OCI-LY7 (cell line): ENCODE data around the gene COBL. TPM values are rescaled to one million over a fixed set of nuclear protein-coding genes. Genes with fewer than 3 reads are reported as not detected.

ENCODE experiments used
- BruUV-seq: library from RNA; stranded (reverse); fragments of 400-500 nt; replicated peaks from 2 replicates; lab custom pipeline; 2021; lab: Mats Ljungman, UMichigan
- CTCF ChIA-PET: fragments of 300-600 bp; sonication (Branson Sonifier 250); formaldehyde crosslinking; loops from one replicate; lab custom pipeline; 2022; ENCODE audit warnings: antibody characterized with exemption; ENCODE audit not compliant: unreplicated experiment; lab: Charles Lee
- POLR2A ChIA-PET: fragments of 300-600 bp; sonication (Branson Sonifier 250); formaldehyde crosslinking; loops from one replicate; lab custom pipeline; 2022; ENCODE audit warnings: antibody characterized with exemption; lab: Charles Lee
- DNase-seq: peaks from one replicate; pipeline ENCODE4 v3.0.0-alpha.2; 2015; ENCODE audit warnings: low spot score
- H2AFZ ChIP-seq: fragments of 200-600 bp; sonication (generic), shearing (Covaris generic); 2 replicates; pipeline ENCODE4 v1.6.1; 2014; ENCODE audit warnings: mild to moderate bottlenecking, antibody characterized with exemption, low read length, moderate library complexity
- H3K27ac ChIP-seq: fragments of 200-600 bp; sonication (generic); 2 replicates; pipeline ENCODE4 v1.5.1; 2014; ENCODE audit warnings: mixed run types, low read depth, mild to moderate bottlenecking, moderate library complexity, low read length, inconsistent platforms; ENCODE audit not compliant: poor library complexity, severe bottlenecking
- H3K36me3 ChIP-seq: fragments of 200-600 bp; sonication (generic); 2 replicates; pipeline ENCODE4 v1.6.1; 2014; ENCODE audit warnings: mild to moderate bottlenecking, antibody characterized with exemption, low read length, moderate library complexity, mixed read lengths; ENCODE audit not compliant: insufficient read depth
- H3K4me1 ChIP-seq: fragments of 200-600 bp; sonication (generic); 2 replicates; pipeline ENCODE4 v1.5.1; 2014; ENCODE audit warnings: mild to moderate bottlenecking, low read length; ENCODE audit not compliant: insufficient read depth, poor library complexity, severe bottlenecking
- H3K4me2 ChIP-seq: fragments of 200-600 bp; sonication (generic); 2 replicates; pipeline ENCODE4 v1.6.1; 2014; ENCODE audit warnings: mild to moderate bottlenecking, low read length
- H3K4me3 ChIP-seq: fragments of 200-600 bp; sonication (generic); 2 replicates; pipeline ENCODE4 v1.5.1; 2014; ENCODE audit warnings: mild to moderate bottlenecking, low read depth, low read length; ENCODE audit not compliant: poor library complexity, severe bottlenecking
- H3K79me2 ChIP-seq: fragments of 200-600 bp; sonication (generic); 2 replicates; pipeline ENCODE4 v1.6.1; 2016; ENCODE audit warnings: low read depth, mild to moderate bottlenecking, low read length, moderate library complexity, mixed read lengths; ENCODE audit not compliant: insufficient read depth
- H3K9me2 ChIP-seq: fragments of 200-600 bp; sonication (generic); 2 replicates; pipeline ENCODE4 v1.6.1; 2016; ENCODE audit warnings: mild to moderate bottlenecking, low read length, mixed read lengths; ENCODE audit not compliant: insufficient read depth
- H3K9me3 ChIP-seq: fragments of 200-600 bp; sonication (generic); 2 replicates; pipeline ENCODE4 v1.6.1; 2014; ENCODE audit warnings: mild to moderate bottlenecking, mixed run types, low read length, mixed read lengths
- H4K20me1 ChIP-seq: fragments of 200-600 bp; sonication (generic); 2 replicates; pipeline ENCODE4 v1.6.1; 2014; ENCODE audit warnings: mild to moderate bottlenecking, antibody characterized with exemption, low read length, moderate library complexity, mixed read lengths; ENCODE audit not compliant: insufficient read depth
- EZH2phosphoT487 ChIP-seq: fragments of 200-600 bp; sonication (generic); IDR thresholded peaks from 2 replicates; pipeline ENCODE4 v1.6.1; 2018; ENCODE audit warnings: low read depth, borderline replicate concordance, mild to moderate bottlenecking, mixed run types, antibody characterized with exemption, low read length, moderate library complexity, mixed read lengths
- intact Hi-C: fragments of 100-400 bp; cut with micrococcal nuclease; formaldehyde crosslinking; loops from one replicate; pipeline ENCODE4 v1.10.0; 2022; ENCODE audit not compliant: unreplicated experiment
- total RNA-seq, 2 experiments: library from RNA; depleted of rRNA in 1 of 2; stranded (reverse); fragments of >200 nt in 1 of 2; shearing (Covaris generic) in 1 of 2; gene quantifications; 2 replicates each; pipeline ENCODE4 v1.2.3, GENCODE V29; 2014 to 2022
- TF ChIP-seq, protein P1 (sequence below): fragments of 200-600 bp; sonication (generic); conservative IDR thresholded peaks from 2 replicates; pipeline ENCODE4 v1.5.1; 2014; ENCODE audit warnings: mild to moderate bottlenecking, antibody characterized with exemption, low read length, moderate library complexity, mixed read lengths

Gene COBL
- total RNA-seq, 2 experiments from 2014 or later = not detected

DNA sequence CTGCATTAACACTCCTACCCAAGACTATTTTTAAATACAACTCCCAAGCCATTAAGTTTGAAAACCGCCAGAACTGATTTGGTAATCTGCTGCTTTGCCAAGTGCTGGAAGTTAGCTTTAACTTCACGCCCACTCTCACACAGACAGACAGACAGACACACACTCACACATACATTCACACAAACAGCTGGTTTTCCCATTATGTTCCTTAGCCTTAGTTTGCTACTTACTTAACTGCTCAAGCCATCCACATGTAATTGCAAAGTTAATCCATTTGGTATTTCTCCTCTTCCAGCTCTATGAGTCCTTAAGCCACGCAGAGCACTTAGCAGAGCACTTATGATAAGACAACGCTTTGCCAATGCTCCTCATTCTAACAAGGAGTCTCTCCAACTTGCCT, 8.3 kb downstream of the COBL start:
- intact Hi-C loops = no loop called here
- BruUV-seq = no TSS peak
- no peaks in the 10 kb centered on the region for H3K9me3 ChIP-seq
- no peaks in the 10 kb centered on the region for H4K20me1 ChIP-seq
- DNase-seq = no peak
- no peaks in the 10 kb centered on the region for H3K36me3 ChIP-seq
- H3K9me2 ChIP-seq = no peaks in the 10 kb centered on the region
- CTCF ChIA-PET = no interaction called here
- no peaks in the 10 kb centered on the region for H3K4me1 ChIP-seq
- no peak overlapping the region for H3K27ac ChIP-seq
- POLR2A ChIA-PET = no interaction called here
- H2AFZ ChIP-seq = no peak overlapping the region
- no peak overlapping the region for H3K4me3 ChIP-seq
- TF ChIP-seq, protein P1, sequence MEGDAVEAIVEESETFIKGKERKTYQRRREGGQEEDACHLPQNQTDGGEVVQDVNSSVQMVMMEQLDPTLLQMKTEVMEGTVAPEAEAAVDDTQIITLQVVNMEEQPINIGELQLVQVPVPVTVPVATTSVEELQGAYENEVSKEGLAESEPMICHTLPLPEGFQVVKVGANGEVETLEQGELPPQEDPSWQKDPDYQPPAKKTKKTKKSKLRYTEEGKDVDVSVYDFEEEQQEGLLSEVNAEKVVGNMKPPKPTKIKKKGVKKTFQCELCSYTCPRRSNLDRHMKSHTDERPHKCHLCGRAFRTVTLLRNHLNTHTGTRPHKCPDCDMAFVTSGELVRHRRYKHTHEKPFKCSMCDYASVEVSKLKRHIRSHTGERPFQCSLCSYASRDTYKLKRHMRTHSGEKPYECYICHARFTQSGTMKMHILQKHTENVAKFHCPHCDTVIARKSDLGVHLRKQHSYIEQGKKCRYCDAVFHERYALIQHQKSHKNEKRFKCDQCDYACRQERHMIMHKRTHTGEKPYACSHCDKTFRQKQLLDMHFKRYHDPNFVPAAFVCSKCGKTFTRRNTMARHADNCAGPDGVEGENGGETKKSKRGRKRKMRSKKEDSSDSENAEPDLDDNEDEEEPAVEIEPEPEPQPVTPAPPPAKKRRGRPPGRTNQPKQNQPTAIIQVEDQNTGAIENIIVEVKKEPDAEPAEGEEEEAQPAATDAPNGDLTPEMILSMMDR = no peak
- no peak for TF ChIP-seq EZH2phosphoT487
- no peak overlapping the region for H3K4me2 ChIP-seq
- no peaks in the 10 kb centered on the region for H3K79me2 ChIP-seq

DNA sequence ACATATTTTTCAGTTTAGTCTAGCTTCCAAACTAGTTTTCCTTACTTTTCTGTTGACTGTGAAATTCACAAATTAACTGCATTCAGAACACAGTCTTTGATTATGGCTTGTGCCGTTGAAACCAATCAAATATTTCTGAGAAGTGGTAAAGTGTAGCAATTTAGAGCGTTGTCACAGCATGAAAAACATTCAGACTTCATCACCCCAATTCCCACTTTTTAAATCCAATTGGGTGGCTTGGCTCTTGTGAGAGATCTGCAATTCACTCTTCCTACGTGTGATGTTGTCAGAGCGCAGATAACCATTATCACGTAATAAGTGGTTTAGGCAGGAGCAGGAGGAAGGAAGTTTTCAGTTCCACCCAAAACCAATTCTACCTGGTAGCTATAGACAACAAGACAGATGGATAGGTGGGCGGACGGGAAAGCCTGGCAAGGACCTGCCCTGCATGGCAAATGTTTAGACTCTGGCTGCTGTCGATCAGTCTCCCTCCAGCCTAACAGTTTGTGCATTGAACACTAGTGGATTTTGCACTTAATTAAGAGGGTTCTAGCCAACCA, 8.9 kb downstream of the COBL start:
- no peaks in the 10 kb centered on the region for H3K9me3 ChIP-seq
- no peak overlapping the region for H3K4me3 ChIP-seq
- no TSS peak for BruUV-seq
- intact Hi-C loops = no loop called here
- TF ChIP-seq EZH2phosphoT487 = no peak
- TF ChIP-seq, protein P1 = no peak
- H3K4me2 ChIP-seq = no peak overlapping the region
- no peaks in the 10 kb centered on the region for H3K36me3 ChIP-seq
- H3K4me1 ChIP-seq = no peaks in the 10 kb centered on the region
- no peaks in the 10 kb centered on the region for H4K20me1 ChIP-seq
- H2AFZ ChIP-seq = no peak overlapping the region
- ChIA-PET CTCF (no interaction called here), POLR2A (no interaction called here)
- H3K9me2 ChIP-seq = no peaks in the 10 kb centered on the region
- DNase-seq = no peak
- H3K79me2 ChIP-seq = no peaks in the 10 kb centered on the region
- no peak overlapping the region for H3K27ac ChIP-seq

DNA sequence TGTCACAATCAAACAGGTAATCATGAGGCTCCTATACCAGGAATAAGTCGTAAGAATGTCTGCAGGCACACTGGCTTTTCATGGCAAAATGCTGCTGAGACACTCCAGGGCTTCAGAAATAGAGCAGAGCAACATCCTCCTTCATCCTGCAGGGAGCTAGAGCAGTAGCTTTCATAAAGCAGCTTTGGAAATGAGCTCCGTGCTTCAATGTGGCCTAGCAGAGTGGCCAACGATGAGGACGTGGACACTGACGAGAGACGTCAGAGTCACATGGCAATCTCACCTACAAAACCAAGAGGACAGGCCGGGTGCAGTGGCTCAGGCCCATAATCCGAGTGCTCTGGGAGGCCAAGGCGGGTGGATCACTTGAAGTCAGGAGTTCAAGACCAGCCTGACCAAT, 9.8 kb downstream of the COBL start:
- no TSS peak for BruUV-seq
- DNase-seq = no peak

More for the DNA sequence above, 9.8 kb downstream of the COBL start:
- H3K27ac ChIP-seq = no peak overlapping the region
- H3K9me3 ChIP-seq = no peaks in the 10 kb centered on the region
- intact Hi-C loops = no loop called here
- no peaks in the 10 kb centered on the region for H3K4me1 ChIP-seq
- H3K4me3 ChIP-seq = no peak overlapping the region
- no peaks in the 10 kb centered on the region for H3K79me2 ChIP-seq
- no peaks in the 10 kb centered on the region for H3K36me3 ChIP-seq
- H2AFZ ChIP-seq = no peak overlapping the region
- H4K20me1 ChIP-seq = no peaks in the 10 kb centered on the region
- TF ChIP-seq, protein P1 = no peak
- no peak for TF ChIP-seq EZH2phosphoT487
- POLR2A ChIA-PET = interaction anchor here (1.0 kb wide), 1 partner anchor 144 kb away, joined by 3 read pairs; no protein-coding TSS in a partner anchor
- H3K4me2 ChIP-seq = no peak overlapping the region
- H3K9me2 ChIP-seq = no peaks in the 10 kb centered on the region
- CTCF ChIA-PET = no interaction called here
